Lung microvascular endothelial cell (primary cell): ENCODE measurements around the gene LMTK3. TPM values are rescaled to one million over a fixed set of nuclear protein-coding genes. Genes with fewer than 3 reads are reported as not detected.
A peak's percentile ranks its signal among the peaks of the same experiment; 100 is the strongest.
"Not testable (repeated sequence)": the region's sequence is repeated elsewhere in the genome, so short reads cannot be mapped to it uniquely, and the experiment has no call there.

Experiments
- DNase-seq, 2 donors: peaks; one replicate each; pipeline versions ENCODE4 v3.0.0 to v3.0.0-alpha.2; 2010; ENCODE audit warnings: low read depth in 2 of 2
- total RNA-seq: library from RNA; depleted of rRNA; stranded (reverse); fragments of >200 nt; gene quantifications from 2 replicates; pipeline ENCODE4 v1.2.1, GENCODE V29; 2014

The LMTK3 gene
- total RNA-seq, 1 donor from 2014 or later: not detected

DNA sequence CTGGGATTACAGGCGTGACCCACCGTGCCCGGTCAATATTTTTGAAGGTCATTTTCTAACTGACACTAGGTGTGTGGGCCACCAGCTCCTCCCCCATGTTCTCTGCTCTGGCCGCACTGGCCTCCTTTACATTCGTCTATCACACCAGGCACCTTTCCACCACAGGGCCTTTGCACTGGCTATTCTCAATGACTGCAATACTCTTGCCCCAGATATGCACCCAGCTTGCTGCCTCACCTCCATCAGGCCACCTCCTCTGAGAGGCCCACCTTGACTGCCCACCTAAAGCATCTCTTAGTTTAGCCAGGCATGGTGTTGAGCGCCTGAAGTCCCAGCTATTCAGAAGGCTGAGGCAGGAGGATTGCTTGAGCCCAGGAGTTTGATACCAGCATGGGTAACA is 30.2 kb upstream of the LMTK3 start:
- DNase-seq: no peak

DNA sequence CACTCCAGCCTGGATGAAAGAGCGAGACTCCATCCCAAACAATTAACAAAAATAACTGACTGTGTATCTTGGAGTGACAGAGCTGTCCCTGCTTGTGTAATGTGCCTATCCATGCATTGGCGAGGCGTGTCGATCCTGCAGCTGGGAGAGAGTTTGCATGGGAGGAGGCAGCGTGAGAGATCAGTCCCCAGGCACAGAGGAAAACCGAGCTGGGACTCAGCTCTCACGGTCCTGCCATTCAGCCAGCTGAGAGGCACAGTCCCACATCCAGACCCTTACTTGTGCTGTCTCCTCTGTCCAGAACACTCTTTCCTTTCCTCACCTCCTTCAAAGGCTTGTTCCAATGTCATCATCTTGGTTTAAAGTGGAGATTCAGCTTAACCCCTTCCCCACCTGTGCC is 28.5 kb upstream of the LMTK3 start:
- no peak for DNase-seq

DNA sequence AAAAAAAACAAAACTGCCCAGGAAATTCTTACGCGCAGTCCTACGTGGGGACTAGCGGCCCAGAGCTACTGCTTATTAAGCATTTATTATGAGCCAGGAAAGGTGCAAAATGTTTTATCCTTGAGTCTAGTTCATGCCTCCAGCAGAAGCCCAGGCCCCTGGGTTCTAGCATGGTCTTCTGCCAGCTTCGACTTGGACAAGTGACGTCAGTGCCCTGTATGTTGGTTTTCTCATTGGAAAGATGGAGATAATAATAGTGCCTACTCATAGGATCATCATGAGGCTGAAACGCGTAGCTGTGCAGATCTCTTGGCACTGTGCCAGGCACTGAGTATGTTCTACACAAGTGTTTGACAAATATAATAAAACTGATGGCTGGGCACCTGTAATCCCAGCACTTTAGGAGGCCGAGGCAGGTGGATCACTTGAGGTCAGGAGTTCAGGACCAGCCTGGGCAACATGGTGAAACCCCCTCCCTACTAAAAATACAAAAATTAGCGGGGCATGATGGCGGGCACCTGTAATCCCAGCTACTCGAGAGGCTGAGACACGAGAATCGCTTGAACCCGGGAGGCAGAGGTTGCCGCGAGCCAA is 28.0 kb upstream of the LMTK3 start:
- DNase-seq: peak; percentile 68 to 84

DNA sequence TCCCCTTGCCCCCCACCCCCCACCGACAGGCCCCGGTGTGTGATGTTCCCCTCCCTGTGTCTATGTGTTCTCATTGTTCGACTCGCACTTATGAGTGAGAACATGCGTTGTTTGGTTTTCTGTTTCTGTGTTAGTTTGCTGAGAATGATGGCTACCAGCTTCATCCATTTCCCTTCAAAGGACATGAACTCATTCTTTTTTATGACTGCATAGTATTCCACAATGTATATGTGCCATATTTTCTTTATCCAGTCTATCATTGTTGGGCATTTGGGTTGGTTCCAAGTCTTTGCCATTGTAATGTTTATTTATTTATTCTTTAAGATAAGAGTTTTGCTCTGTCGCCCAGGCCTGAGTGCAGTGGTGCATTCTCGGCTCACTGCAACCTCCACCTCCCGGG is 26.4 kb upstream of the LMTK3 start:
- not testable (repeated sequence) for DNase-seq

DNA sequence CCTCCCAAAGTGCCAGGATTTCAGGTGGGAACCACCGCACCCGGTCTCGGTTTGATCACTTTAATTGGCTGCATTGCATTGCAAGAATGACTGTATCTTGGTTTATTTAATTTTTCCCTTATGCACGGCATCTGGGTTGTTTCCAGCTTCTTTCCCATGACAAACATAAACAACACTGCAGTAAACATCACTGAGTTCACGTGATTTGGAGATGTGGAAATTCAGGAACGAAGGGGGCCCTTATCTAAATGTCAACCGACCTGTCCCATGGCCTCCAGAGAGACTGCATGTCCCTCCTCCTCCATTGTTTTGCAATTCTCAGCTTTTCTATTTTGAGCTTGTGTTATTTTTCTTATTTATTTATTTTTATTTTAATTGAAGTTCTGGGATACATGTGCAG is 25.9 kb upstream of the LMTK3 start:
- DNase-seq: no peak

DNA sequence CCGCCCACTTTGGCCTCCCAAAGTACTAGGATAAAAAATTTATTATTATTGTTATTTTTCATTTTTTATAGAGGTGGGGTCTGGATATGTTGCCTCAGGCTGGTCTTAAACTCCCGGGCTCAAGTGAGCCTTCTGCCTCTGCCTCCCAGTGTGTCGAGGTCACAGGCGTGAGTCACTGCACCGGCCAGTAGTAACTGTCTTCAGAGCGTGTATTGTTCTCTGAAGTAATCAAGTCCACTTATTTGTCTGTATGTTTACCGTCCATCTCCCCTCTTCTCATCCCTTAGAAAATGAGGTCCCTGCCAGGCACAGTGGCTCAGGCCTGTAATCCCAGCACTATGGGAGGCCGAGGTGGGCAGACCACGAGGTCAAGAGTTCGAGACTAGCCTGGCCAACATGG is 22.1 kb upstream of the LMTK3 start:
- DNase-seq: no peak

DNA sequence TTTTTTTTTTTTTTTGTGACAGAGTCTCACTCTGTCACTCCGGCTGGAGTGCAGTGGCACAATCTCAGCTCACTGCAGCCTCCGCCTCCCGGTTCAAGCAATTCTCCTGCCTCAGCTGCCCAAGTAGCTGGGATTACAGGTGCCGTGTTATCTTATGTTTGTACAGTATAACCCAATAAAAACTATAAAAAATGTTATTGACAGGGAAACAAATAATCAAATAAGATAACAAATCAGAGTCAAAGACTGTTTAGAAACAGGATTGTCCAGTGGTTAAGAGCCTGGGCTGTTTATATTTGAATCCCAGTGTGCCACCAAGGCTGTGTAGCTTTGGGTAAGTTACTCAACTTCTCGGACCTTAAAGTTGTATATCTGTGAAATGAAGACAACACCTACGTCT is 19.1 kb upstream of the LMTK3 start:
- no peak for DNase-seq

DNA sequence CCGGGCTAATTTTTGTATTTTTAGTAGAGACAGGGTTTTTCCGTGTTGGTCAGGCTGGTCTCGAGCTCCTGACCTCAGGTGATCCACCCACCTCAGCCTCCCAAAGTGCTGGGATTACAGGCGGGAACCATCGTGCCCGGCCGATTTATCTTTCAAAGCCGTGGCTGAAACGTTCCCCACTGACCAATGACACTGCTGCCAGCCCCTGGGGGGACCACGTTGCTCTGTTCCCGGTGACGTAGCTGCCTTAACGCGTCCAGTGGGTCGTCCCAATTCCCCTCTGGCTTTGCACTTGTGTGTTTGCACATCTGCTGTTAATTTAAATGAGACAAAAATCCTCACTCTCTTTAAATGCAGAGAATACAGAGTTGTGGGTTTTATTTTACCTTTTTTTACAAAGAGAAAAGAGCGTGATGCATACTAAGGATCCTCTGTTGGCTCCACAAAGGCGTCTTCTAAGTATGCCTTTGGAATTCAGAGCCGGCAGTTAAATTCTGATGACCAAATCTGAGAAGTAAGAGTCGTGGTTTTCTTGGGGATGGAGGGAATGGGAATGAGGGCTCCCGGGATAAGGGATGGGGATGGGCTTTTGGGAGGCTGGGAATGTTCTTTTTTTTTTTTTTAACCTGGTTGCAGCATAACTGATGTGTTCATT is 18.6 kb upstream of the LMTK3 start:
- no peak for DNase-seq

DNA sequence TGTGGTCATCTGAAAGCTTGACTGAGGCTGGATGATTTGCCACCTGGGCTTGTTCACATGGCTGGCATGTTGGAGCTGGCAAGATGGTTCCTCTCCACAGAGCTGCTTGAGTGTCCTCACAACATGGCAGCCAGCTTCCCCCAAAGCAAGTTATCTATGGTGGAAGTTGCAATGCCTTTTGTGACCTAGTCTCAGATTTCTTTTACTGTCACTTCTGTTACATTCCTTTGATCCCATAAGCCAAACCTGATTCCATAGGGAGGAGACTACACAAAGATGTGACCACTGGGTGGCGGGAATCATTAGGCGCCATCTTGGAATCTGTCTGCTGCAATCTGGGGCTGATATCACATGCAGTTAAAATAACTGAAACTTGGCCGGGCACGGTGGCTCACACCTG is 17.5 kb upstream of the LMTK3 start:
- no peak for DNase-seq

DNA sequence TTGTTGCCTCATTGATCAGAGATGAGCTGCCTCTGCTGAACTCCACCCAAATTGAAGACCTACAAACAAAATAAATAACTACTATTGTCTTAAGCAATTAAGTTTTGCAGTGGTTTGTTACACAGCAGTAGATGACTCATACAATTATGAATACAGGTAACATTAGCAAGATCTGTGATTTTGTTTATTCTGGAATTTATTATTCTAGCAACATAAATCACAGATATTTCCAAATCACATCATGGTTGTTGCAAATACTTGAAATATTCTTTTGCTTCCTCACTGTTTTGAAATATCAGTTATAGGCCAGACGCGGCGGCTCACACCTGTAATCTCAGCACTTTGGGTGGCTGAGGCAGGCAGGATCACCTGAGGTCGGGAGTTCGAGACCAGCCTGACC is 13.1 kb upstream of the LMTK3 start:
- no peak for DNase-seq

DNA sequence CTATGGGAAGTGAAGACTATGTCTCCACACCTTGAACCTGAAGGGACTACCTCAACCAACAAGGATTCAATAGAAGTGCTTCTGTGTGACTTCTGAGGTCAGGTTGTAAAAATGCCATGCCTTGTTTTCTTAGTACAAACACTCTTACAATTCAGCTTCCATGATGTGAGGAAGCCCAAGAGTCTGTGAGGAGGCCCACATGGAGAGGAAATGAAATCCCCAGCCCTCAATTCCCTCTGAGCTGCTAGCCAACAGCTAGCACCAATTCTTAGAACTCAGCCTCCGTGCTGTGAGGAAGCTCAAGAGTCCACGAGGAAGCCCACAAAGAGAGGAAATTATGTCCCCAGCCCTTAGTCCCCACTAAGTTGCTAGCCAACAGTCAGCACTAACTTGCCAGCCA is 12.6 kb upstream of the LMTK3 start:
- no peak for DNase-seq

DNA sequence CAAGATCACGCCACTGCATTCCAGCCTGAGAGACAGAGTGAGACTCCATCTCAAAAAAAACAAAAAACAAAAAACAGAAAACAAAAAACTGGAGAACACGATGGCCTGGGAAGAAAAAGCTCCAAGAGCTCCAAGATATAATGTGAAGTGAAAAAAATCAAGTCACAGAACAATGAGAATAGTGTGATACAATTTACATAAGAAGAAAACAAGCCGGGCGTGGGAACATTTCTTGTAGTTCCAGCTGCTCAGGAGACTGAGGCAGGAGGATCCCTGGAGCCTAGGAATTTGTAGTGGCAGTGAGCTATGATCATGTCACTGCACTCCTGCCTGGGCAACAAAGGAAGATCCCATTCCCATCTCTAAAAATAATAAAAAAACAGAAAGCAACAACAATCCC is 8.5 kb upstream of the LMTK3 start:
- no peak for DNase-seq

DNA sequence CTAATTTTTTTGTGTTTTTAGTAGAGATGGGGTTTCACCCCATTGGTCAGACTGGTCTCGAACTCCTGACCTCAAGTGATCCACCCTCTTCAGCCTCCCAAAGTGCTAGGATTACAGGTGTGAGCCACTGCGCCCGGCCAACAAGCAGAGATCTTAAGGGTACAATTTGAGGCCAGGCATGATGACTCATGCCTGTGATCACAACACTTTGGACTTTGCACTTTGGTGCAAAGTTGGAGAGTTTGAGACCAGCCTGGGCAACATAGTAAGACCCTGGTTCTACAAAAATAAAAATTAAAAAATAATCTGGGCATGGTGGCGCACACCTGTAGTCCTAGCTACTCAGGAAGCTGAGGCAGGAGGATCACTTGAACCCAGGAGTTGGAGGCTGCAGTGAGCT is 7.8 kb upstream of the LMTK3 start:
- not testable (repeated sequence) for DNase-seq

DNA sequence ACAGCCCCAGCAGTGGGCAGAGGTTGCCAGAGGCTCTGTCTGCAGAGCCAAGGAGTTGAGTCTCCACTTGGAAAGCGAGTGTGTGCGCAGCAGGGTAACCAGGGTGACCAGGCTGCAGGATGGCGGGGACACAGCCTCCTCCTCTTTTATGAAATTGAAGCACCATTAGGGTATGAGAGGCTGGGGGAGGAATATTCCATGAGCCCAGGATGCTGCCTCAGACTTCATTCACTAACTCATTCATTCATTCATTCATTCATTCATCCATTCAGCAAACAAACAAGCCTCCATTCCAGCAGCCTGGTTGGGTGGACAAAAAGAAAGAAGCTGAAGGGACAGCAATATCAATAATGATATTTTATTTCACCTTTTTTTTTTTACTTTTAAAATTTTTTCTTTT is 6.6 kb upstream of the LMTK3 start:
- no peak for DNase-seq

DNA sequence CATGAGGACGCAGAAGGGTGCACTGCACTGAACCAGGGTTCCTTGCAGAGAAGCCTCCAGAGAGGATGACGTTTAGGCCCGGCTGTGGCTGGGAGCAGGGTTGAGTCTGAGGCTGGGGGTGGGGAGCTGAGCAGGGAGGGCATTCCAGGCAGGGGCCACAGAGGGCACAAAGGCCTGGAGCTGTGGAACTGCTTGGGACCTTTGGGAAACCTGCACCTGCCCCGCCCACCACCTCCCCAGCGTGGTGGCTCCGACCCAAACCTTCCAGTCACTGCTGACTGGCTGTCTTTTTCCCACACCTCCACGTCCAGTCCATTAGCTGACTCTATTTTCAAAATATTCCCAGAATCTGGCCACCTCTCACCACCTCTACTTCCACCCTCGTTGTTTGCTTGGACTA is 4.9 kb upstream of the LMTK3 start:
- no peak for DNase-seq

DNA sequence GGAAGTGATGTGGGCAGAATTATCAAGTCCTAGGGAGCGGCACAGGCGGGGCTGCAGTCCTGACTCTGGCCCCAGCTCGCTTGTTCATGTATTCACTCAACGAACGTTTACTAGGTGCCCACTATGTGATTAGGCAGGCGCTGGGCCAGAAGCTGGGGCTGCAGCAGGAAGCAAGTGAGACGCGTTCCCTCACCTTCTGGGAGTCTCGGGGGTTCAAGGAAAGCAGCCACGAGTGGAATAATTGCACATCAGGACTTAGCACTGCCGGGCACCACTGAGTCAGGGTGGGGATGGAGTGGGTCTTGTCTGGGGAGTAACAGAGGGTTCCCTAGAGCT is 2.5 kb upstream of the LMTK3 start:
- no peak for DNase-seq

DNA sequence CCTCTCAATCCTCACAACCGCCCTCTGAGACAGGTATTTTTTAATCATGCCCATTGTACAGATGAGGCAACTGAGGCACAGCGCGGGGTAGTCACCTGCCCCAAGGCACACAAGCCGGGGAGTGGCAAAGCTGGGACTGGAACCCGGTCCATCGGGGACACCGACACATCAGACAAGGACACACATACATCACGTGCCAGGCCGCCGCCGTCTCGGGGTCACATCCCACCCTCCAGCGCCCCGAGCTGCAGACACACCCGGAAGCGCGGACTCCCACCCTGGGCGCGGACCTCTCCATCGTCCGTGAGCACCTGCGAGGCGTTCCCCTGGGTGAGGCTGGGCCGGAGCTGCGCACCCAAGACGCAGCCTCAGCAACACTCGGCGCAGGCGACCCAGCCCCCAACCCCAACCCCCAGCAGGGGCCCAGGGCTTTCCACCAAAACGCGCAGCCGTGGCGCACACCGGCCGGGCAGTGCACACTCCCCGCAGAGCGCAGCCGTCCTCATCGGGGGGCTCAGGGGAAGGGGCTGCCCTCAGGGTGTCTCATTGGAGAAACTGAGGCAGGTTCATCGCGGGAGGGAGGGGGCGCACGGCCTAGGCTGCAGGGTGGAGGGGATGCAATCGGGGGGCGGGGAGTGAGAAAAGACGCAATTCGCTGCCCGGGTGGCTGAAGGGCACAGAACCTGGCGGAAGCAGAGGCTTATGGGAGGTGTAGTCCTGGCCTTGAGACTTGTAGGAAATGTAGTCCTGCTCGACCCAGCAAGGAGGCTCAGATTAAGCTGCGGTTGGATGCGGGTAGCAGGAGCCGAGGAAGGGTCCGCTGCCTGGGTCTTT is 1.9 kb upstream of the LMTK3 start:
- DNase-seq: peak; percentile 53 to 69

DNA sequence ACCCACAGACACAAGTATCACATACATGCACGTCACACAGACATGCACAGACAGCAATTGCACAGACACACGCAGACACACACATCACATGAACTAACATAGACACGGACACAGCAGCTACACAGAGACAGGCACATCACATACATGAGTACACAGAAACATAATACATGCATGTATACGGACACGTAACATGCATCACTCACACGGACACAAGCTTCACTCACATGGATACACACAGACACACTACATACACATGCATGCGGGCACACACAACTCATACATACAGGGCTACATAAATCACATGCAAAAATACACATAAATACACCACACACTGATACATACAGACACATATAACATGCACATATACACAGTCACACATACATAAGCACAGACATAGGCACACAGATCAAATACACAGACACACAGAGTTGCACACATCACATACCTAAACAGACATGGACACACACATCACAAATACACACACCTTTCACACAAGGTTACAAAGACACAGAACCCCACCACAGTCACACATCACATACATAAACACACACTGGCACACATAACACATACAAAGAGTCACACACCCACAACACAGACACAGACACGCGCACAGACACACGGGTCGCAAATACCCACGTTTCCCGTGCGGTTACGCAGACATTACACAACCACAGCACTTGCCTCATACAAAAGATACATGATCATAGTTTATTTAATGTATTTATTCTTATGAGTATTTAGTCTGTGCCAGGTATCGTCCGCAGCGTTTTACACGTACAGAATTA is 1.1 kb upstream of the LMTK3 start:
- DNase-seq: no peak

DNA sequence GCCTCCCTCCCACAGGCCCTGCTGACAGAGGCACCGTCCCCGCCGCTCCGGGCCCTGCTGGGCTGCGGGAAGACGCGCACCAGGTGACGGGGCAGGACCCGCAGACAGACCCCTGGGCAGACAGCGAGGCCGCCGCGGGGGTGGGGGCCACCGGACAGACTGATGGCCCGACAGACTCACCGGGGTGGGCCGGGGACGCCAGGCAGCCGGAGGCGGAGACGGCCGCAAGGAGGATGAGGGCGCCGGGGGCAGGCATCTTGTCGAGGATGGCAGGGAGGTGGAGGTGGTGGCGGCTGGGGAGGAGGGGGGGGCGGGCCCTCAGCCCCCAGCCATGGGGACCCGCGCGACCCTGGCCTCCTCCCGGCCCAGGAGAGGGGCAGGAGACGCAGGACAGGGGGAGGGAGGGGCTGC is 309 bp downstream of the LMTK3 start:
- no peak for DNase-seq

DNA sequence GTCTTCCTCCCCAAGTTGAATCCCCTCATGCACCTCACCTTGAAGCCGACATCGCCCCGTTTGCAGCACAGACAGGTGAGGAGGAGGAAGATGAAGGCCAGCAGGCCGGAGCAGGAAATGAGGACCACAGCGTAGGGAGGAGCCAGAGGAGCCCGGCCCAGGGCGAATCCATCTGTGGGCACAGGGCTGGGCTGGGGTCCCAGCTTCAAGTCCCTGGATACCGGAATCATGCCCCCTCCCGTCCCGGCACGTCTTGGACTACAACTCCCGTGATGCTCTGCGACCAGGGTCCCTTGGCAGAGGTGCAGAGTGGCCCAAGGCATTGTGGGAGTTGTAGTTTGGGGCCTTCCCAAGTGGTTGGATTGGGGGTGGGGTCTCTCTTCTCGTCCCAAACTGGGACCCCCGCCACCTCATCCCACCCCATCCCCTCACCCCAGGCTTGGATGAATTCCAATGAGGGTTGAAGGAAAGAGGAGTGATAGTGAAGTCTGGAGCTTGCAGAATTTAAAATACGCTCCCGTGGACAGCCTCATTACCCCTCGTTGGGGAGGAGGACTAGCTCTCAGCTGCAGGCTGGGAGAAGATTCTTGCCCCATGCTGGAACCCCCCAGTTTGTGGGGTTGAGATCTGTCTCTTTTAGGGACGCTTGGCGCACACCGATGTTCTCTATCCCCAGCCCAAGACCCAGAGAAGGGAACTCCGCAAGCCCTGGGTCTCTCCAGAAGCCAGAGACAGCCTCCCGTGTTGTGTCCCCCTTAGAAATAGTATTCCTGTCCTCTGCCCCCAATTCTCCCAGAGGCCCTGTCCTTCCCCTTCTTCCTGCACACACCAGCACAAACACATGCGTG is 990 bp downstream of the LMTK3 start:
- peak; percentile 48 to 63 for DNase-seq

DNA sequence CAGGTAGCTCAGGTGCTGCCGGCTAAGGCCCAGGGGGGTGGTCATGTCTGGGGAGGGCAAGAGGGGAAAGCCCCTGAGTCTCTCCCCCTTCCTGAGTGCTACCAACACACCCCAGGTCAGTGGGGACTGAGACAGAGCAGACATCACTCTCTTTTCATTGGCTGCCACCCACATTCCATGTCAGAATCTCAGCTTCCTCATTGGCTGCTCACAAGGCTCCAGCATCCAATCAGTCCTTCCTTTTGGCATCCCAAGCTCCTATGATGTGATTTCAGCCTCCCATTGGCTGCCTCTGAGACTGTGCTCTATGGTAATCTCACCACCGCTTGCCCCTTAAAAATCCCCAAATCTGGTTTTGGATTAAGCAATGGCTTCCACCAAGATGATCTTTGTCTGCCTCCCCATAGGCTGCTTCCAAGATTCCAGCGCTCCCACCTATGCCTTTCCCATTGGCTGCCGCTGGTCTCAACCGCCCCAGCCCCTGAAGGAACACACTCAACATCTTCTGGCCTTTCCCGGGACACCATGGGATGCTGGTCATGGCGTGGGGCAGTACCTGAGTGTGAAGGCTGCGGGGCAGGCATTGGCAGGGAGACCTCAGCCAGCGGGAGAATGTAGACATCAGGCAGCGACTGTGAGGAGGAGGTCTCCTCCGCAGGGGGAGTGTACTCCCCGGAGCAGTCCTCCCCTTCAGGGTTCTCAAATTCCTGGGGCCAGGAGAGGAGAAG is 2.0 kb downstream of the LMTK3 start:
- peak in 1 of 2 donors; percentile 22 for DNase-seq
